Adrenal gland (tissue), 5 donors: Measurements from ENCODE around the gene HS6ST2.

Experiments used
- CTCF ChIP-seq, 6 experiments: fragments of 450-650 bp in 4 of 6; fragments of 200-600 bp in 2 of 6; sonication (generic) in 1 of 6; IDR thresholded peaks; 1 replicate in 5 of 6; 2 replicates in 1 of 6; pipeline versions ENCODE4 v1.5.1 to v1.8.0; 2016 to 2021; ENCODE audit warnings: antibody characterized with exemption in 6 of 6, mild to moderate bottlenecking in 2 of 6, moderate library complexity in 1 of 6
- POLR2A ChIP-seq, 2 donors: fragments of 450-650 bp; IDR thresholded peaks; one replicate each; pipeline ENCODE4 v1.6.1; 2017; ENCODE audit warnings: antibody characterized with exemption in 2 of 2, mild to moderate bottlenecking in 2 of 2, moderate library complexity in 1 of 2
- donor health status: DM: no; HTN: no; CAD: no.

DNA sequence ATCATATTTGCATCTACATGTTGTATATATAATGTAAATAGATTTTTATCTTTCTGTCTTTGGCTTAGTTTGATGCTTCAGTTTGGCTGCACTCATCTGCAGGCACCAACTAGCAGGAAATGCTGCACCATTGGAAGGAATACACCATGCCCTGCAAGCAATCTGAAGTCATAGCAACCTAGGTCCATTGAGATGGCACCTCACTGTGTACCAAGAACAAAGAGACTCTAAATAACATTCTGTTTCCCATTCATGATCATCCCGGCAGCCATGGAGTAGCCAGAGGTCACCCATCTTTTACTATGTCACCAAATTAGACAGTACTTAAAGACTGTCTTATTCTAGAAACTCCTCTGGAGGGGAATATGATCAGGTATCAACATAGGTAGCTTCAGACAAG is 40.8 kb upstream of the HS6ST2 start:
- TF ChIP-seq CTCF (IDR thresholded peaks at IDR 0.05), result no peak
- TF ChIP-seq POLR2A (IDR thresholded peaks at IDR 0.05), result no peak
